IMR-90 (cell line): ENCODE results near the gene ALX4. TPM values are rescaled to one million over a fixed set of nuclear protein-coding genes. Genes with fewer than 3 reads are reported as not detected.
A peak's percentile ranks its signal among the peaks of the same experiment; 100 is the strongest.

Experiments used
- ATAC-seq: fragments of 200-7000 bp; cut with Tn5 transposase; 2 replicates; pipeline ENCODE4 v1.9.1; 2020; ENCODE audit warnings: low read depth, mild to moderate bottlenecking, moderate library complexity
- BruUV-seq: library from RNA; stranded (reverse); fragments of 400-500 nt; replicated peaks from 2 replicates; lab custom pipeline; 2021; lab: Mats Ljungman, UMichigan
- CTCF ChIA-PET: fragments of 300-600 bp; formaldehyde crosslinking; extraction: SDS; loops from one replicate; lab custom pipeline; 2021; ENCODE audit warnings: antibody characterized with exemption; lab: Yijun Ruan, JAX
- POLR2A ChIA-PET: fragments of 300-600 bp; sonication (Branson Sonifier 250); formaldehyde crosslinking; loops from one replicate; lab custom pipeline; 2022; ENCODE audit warnings: antibody characterized with exemption; ENCODE audit not compliant: unreplicated experiment; lab: Charles Lee
- DNase-seq: peaks from one replicate; pipeline ENCODE4 v3.0.0; 2013
- H2AFZ ChIP-seq: replicated peaks from 2 replicates; pipeline ENCODE3; 2013; ENCODE audit warnings: low read length, mild to moderate bottlenecking; ENCODE audit not compliant: poor library complexity
- H2AK5ac ChIP-seq: 2 replicates; pipeline ENCODE4 v1.6.1; 2013; ENCODE audit warnings: low read depth, low read length, inconsistent platforms
- H2AK9ac ChIP-seq: replicated peaks from 2 replicates; pipeline ENCODE3; 2013; ENCODE audit warnings: mild to moderate bottlenecking, low read depth, low read length, moderate library complexity; ENCODE audit not compliant: poor library complexity
- H2BK120ac ChIP-seq: 2 replicates; pipeline ENCODE4 v1.6.1; 2013; ENCODE audit warnings: low read depth, low read length, inconsistent platforms
- H2BK15ac ChIP-seq: 3 replicates; pipeline ENCODE4 v1.6.1; 2013; ENCODE audit warnings: low read depth, low read length, inconsistent platforms
- H2BK20ac ChIP-seq: 2 replicates; pipeline ENCODE4 v1.6.1; 2013; ENCODE audit warnings: low read depth, mild to moderate bottlenecking, inconsistent platforms, low read length, moderate library complexity
- H2BK5ac ChIP-seq: 2 replicates; pipeline ENCODE4 v1.6.1; 2013; ENCODE audit warnings: mild to moderate bottlenecking, low read depth, low read length, inconsistent platforms; ENCODE audit not compliant: poor library complexity, severe bottlenecking
- H3K14ac ChIP-seq: replicated peaks from 2 replicates; pipeline ENCODE4 v1.6.1; 2013; ENCODE audit warnings: low read depth, low read length, inconsistent platforms
- H3K18ac ChIP-seq: 2 replicates; pipeline ENCODE4 v1.6.1; 2013; ENCODE audit warnings: low read depth, low read length, control low read depth
- H3K23ac ChIP-seq: 2 replicates; pipeline ENCODE4 v1.6.1; 2013; ENCODE audit warnings: low read depth, low read length, inconsistent platforms
- H3K27ac ChIP-seq: 2 replicates; pipeline ENCODE4 v1.5.1; 2013; ENCODE audit warnings: mild to moderate bottlenecking, control low read depth, low read length; ENCODE audit not compliant: insufficient read depth
- H3K27me3 ChIP-seq: 2 replicates; pipeline ENCODE4 v1.6.1; 2013; ENCODE audit warnings: low read length; ENCODE audit not compliant: control insufficient read depth, insufficient read depth
- H3K36me3 ChIP-seq: 2 replicates; pipeline ENCODE4 v1.6.1; 2013; ENCODE audit warnings: low read length, mixed read lengths; ENCODE audit not compliant: control insufficient read depth, insufficient read depth
- H3K4ac ChIP-seq: 2 replicates; pipeline ENCODE4 v1.6.1; 2013; ENCODE audit warnings: low read depth, low read length, inconsistent platforms
- H3K4me1 ChIP-seq: 2 replicates; pipeline ENCODE4 v1.6.1; 2013; ENCODE audit warnings: low read length, mixed read lengths; ENCODE audit not compliant: control insufficient read depth, insufficient read depth
- H3K4me2 ChIP-seq: 2 replicates; pipeline ENCODE4 v1.6.1; 2013; ENCODE audit warnings: low read depth, mild to moderate bottlenecking, control low read depth, low read length, moderate library complexity
- H3K4me3 ChIP-seq: 2 replicates; pipeline ENCODE4 v1.5.1; 2013; ENCODE audit warnings: low read depth, mild to moderate bottlenecking, control low read depth, low read length, moderate library complexity; ENCODE audit not compliant: insufficient read depth
- H3K56ac ChIP-seq: 2 replicates; pipeline ENCODE4 v1.6.1; 2013; ENCODE audit warnings: low read length, inconsistent platforms; ENCODE audit not compliant: insufficient read depth; ENCODE audit errors: extremely low read depth
- H3K79me1 ChIP-seq, 2 experiments: 2 replicates each; pipeline ENCODE4 v1.6.1; 2013; ENCODE audit warnings: low read length in 2 of 2, inconsistent platforms in 1 of 2, low read depth in 1 of 2
- H3K9ac ChIP-seq: 2 replicates; pipeline ENCODE4 v1.6.1; 2013; ENCODE audit warnings: low read depth, low read length, control low read depth
- H3K9me1 ChIP-seq: 2 replicates; pipeline ENCODE4 v1.6.1; 2013; ENCODE audit warnings: low read length, inconsistent platforms; ENCODE audit not compliant: insufficient read depth
- H3K9me3 ChIP-seq: 2 replicates; pipeline ENCODE4 v1.6.1; 2013; ENCODE audit warnings: low read length; ENCODE audit not compliant: control insufficient read depth, insufficient read depth
- H4K20me1 ChIP-seq: 2 replicates; pipeline ENCODE4 v1.6.1; 2013; ENCODE audit warnings: low read length, inconsistent platforms; ENCODE audit not compliant: insufficient read depth
- H4K5ac ChIP-seq: 2 replicates; pipeline ENCODE4 v1.6.1; 2013; ENCODE audit warnings: mild to moderate bottlenecking, low read depth, low read length, control low read depth
- H4K8ac ChIP-seq, 2 experiments: 2 replicates each; pipeline ENCODE4 v1.6.1; 2013; ENCODE audit warnings: low read depth in 2 of 2, low read length in 2 of 2, control low read depth in 1 of 2, inconsistent platforms in 1 of 2
- H4K91ac ChIP-seq: 2 replicates; pipeline ENCODE4 v1.6.1; 2013; ENCODE audit warnings: low read depth, low read length, inconsistent platforms; ENCODE audit not compliant: insufficient read depth
- CHD1 ChIP-seq: IDR thresholded peaks from 2 replicates; pipeline ENCODE4 v1.6.1; 2012; ENCODE audit warnings: low read depth, low read length, improper control_type of control experiment
- CTCF ChIP-seq: conservative IDR thresholded peaks from 2 replicates; pipeline ENCODE4 v1.5.1; 2012; ENCODE audit warnings: mild to moderate bottlenecking, low read depth, low read length, improper control_type of control experiment
- MAFK ChIP-seq: IDR thresholded peaks from 2 replicates; pipeline ENCODE4 v1.6.1; 2012; ENCODE audit warnings: low read depth, low read length, improper control_type of control experiment
- RFX5 ChIP-seq: IDR thresholded peaks from 2 replicates; pipeline ENCODE4 v1.8.0; 2012; ENCODE audit warnings: low read depth, mild to moderate bottlenecking, low read length, moderate library complexity
- WGBS, 2 experiments: methylation state at CpG; one replicate each; pipeline versions ENCODE4 v1.1.5 to v1.1.7; 2013; ENCODE audit warnings: missing lambda C conversion rate in 2 of 2; ENCODE audit not compliant: insufficient read length in 1 of 2; ENCODE audit errors: extremely low coverage in 2 of 2; 5-methylcytosine and 5-hydroxymethylcytosine counted together
- dilution Hi-C: fragments of 300-500 bp; cut with HindIII; formaldehyde crosslinking; loops from one replicate; pipeline ENCODE4 v1.14.3; 2018; ENCODE audit warnings: low sequenced_read_pairs; ENCODE audit not compliant: unreplicated experiment
- in situ Hi-C: fragments of 300-500 bp; cut with MboI; formaldehyde crosslinking; loops from 3 replicates; pipeline ENCODE4 v1.14.3; 2019; ENCODE audit warnings: low sequenced_read_pairs, inconsistent platforms, mixed read lengths
- intact Hi-C: fragments of 100-400 bp; cut with micrococcal nuclease; formaldehyde crosslinking; loops from 2 replicates; pipeline ENCODE4 v1.10.0; 2022
- polyA plus RNA-seq, 3 experiments: library from polyadenylated mRNA; depleted of rRNA; stranded (reverse); fragments of >200 nt; gene quantifications; 2 replicates each; pipeline ENCODE4 v1.2.3, GENCODE V29; 2012; ENCODE audit warnings: low replicate concordance in 1 of 3
- total RNA-seq: library from RNA; depleted of rRNA; stranded (reverse); fragments of >200 nt; gene quantifications from 2 replicates; pipeline ENCODE4 v1.2.3, GENCODE V29; 2012

ALX4 gene
- total and polyA plus RNA-seq, 2 of the 4 experiments (the other 2 are of a cell fraction) = not detected

GRCh38 chr11:44285756-44286155 is 24.2 kb downstream of the ALX4 start:
- Histone ChIP-seq H2BK5ac (no peak overlapping the region), H3K36me3 (no peaks in the 10 kb centered on the region), H3K9me3 (no peaks in the 10 kb centered on the region), H2BK20ac (no peak overlapping the region), H2AK5ac (no peak overlapping the region), H4K8ac (0 out of 4 replicates have a peak overlapping the region, but pooled peaks of 1 of the 2 experiments have one; percentile 48), H3K4ac (no peak overlapping the region), H3K27me3 (peaks cover 12% of the 10 kb centered on the region), H3K14ac (no peak overlapping the region), H2AK9ac (no peak overlapping the region), H3K4me2 (no peak overlapping the region), H3K4me1 (0 out of 2 replicates have a peak, but pooled peaks cover 2% of the 10 kb centered on the region), H4K20me1 (no peaks in the 10 kb centered on the region), H3K18ac (no peak overlapping the region), H2BK15ac (no peak overlapping the region), H3K23ac (no peak overlapping the region), H3K9me1 (no peaks in the 10 kb centered on the region), H4K91ac (no peak overlapping the region), H2AFZ (peak overlapping the region; percentile 68), H3K56ac (no peak overlapping the region), H3K79me1 (no peaks in the 10 kb centered on the region), H3K9ac (no peak overlapping the region), H3K27ac (no peak overlapping the region), H3K4me3 (no peak overlapping the region), H4K5ac (no peak overlapping the region), H2BK120ac (no peak overlapping the region)
- ChIA-PET POLR2A (no interaction called here), CTCF (interaction anchor here (0.6 to 1.8 kb wide), 8 partner anchors 12 to 181 kb away, joined by 3 to 12 read pairs (median 4); no protein-coding TSS in a partner anchor)
- intact Hi-C loops (loop anchor here (1.0 to 5.0 kb wide), 4 partner anchors 73 to 253 kb away; no protein-coding TSS in a partner anchor), dilution Hi-C loops (no loop called here), in situ Hi-C loops (loop anchor here (10.0 kb wide), 1 partner anchor 249 kb away; no protein-coding TSS in a partner anchor)
- ATAC-seq (peak; percentile 52), DNase-seq (peak; percentile 10)
- BruUV-seq = no TSS peak
- no CpG with 5 or more reads among the region's 2 CpGs for WGBS, 2 experiments
- TF ChIP-seq CTCF = no peak
- TF ChIP-seq MAFK = no peak
- TF ChIP-seq RFX5 = no peak
- TF ChIP-seq CHD1 = no peak
